ENCODE results near the gene BAIAP2L1.

GRCh38 chr7:98434087-98434486, 33.2 kb upstream of the BAIAP2L1 start:
- TF ChIP-seq, protein P1, sequence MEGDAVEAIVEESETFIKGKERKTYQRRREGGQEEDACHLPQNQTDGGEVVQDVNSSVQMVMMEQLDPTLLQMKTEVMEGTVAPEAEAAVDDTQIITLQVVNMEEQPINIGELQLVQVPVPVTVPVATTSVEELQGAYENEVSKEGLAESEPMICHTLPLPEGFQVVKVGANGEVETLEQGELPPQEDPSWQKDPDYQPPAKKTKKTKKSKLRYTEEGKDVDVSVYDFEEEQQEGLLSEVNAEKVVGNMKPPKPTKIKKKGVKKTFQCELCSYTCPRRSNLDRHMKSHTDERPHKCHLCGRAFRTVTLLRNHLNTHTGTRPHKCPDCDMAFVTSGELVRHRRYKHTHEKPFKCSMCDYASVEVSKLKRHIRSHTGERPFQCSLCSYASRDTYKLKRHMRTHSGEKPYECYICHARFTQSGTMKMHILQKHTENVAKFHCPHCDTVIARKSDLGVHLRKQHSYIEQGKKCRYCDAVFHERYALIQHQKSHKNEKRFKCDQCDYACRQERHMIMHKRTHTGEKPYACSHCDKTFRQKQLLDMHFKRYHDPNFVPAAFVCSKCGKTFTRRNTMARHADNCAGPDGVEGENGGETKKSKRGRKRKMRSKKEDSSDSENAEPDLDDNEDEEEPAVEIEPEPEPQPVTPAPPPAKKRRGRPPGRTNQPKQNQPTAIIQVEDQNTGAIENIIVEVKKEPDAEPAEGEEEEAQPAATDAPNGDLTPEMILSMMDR (IDR thresholded peaks at IDR 0.05), result no peak
- no peak for TF ChIP-seq POLR2AphosphoS5 (IDR thresholded peaks at IDR 0.05)
